OCI-LY3 (cell line): ENCODE data around the gene ACSL3.

Source experiments
- H2AFZ ChIP-seq: fragments of 200-600, 300-600 bp; shearing (Covaris generic); 2 replicates; pipeline ENCODE4 v1.6.0; 2014; ENCODE audit warnings: antibody characterized with exemption, low read depth, low read length
- H3K27ac ChIP-seq: fragments of 200-600, 300-600 bp; sonication (generic); 2 replicates; pipeline ENCODE4 v1.5.1; 2014; ENCODE audit warnings: mild to moderate bottlenecking, low read length, moderate library complexity, mixed read lengths
- H3K27me3 ChIP-seq: fragments of 200-600, 300-600 bp; sonication (generic); 2 replicates; pipeline ENCODE4 v1.6.1; 2014; ENCODE audit warnings: low read depth, low read length, mixed read lengths
- H3K36me3 ChIP-seq: fragments of 200-600, 300-600 bp; sonication (generic); replicated peaks from 2 replicates; pipeline ENCODE3; 2014; ENCODE audit warnings: low read depth, low read length, mixed read lengths
- H3K4me1 ChIP-seq: fragments of 300-600, 200-600 bp; sonication (generic); 2 replicates; pipeline ENCODE4 v1.6.1; 2014; ENCODE audit warnings: low read length, mixed read lengths
- H3K4me2 ChIP-seq: fragments of 200-600, 300-600 bp; sonication (generic); 2 replicates; pipeline ENCODE4 v1.6.1; 2014; ENCODE audit warnings: low read length, mixed read lengths
- H3K4me3 ChIP-seq: fragments of 300-600, 200-600 bp; sonication (generic); 2 replicates; pipeline ENCODE4 v1.5.1; 2014; ENCODE audit warnings: antibody characterized with exemption, mild to moderate bottlenecking, low read length, moderate library complexity
- H3K79me2 ChIP-seq: fragments of 300-600, 200-600 bp; shearing (Covaris generic); 2 replicates; pipeline ENCODE4 v1.6.1; 2014; ENCODE audit warnings: mild to moderate bottlenecking, low read length, mixed read lengths
- H3K9ac ChIP-seq: fragments of 300-600, 200-600 bp; shearing (Covaris generic); 2 replicates; pipeline ENCODE4 v1.6.0; 2014; ENCODE audit warnings: mild to moderate bottlenecking, low read length, moderate library complexity
- H3K9me3 ChIP-seq: fragments of 200-600, 300-600 bp; shearing (Covaris generic); 2 replicates; pipeline ENCODE4 v1.6.1; 2014; ENCODE audit warnings: low read length, mixed read lengths; ENCODE audit not compliant: insufficient read depth
- H4K20me1 ChIP-seq: fragments of 200-600, 300-600 bp; sonication (generic); 2 replicates; pipeline ENCODE4 v1.6.1; 2016; ENCODE audit warnings: low read length, mixed read lengths; ENCODE audit not compliant: insufficient read depth
- EZH2phosphoT487 ChIP-seq: fragments of 200-600 bp; shearing (Covaris generic); IDR thresholded peaks from 2 replicates; pipeline ENCODE4 v1.6.1; 2018; ENCODE audit warnings: antibody characterized with exemption, mixed run types, low read depth
- TF ChIP-seq, protein P1 (sequence below): fragments of 200-600, 300-600 bp; sonication (generic); IDR thresholded peaks from 2 replicates; pipeline ENCODE4 v1.5.1; 2014; ENCODE audit warnings: antibody characterized with exemption, low read length, low read depth

ACSL3 gene

DNA sequence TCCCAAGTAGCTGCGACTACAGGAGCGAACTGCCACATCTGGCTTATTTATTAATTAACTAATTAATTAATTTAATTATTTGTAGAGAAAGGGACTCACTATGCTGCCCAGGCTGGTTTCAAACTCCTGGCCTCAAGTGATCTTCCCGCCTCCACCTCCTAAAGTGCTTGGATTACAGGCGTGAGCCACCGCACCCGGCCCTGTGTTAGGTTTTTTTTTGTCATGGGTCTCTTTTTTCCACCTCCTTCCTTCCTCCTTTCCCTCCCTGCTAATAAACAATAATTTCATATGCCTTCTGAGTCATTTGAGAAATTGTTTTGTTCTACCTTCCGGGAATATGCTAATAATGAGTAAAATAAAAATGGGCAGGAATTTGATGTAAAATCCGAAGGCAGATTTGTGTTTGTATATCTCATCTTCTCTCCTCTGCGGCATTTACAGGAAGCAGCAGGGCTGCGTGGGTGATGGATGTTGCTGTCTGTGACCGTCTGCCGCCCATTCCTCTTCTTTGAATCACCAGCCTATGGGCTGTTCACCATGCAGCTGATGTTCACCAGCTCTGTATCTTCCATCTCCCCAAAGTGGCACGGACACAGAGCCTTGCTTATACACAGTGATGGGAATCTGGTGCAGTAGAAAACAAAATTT, 89.9 kb downstream of the ACSL3 start:
- Histone ChIP-seq H3K27ac (no peak overlapping the region), H3K27me3 (no peaks in the 10 kb centered on the region), H3K4me2 (no peak overlapping the region)

DNA sequence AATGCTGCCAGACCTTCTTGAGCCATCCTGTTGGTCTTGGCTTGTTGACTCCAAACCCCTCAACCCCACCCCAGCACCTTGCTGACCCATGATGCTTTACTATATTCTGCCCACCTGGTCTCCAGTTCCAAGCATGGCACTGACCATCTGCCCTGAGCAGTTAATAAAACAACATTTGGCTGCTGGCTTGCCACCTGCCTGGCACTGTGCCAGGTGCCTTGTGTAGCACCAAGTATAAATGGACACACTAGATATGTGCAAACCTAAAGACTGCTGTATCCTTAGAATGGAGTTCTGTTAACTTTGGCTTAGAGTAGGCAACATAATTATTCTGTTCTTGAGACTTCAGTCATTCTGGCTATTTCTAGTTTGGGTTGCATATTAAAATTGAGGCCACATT, 91.4 kb downstream of the ACSL3 start:
- no peak overlapping the region for H2AFZ ChIP-seq
- H3K36me3 ChIP-seq, result no peaks in the 10 kb centered on the region
- no peak overlapping the region for H3K9ac ChIP-seq
- H3K4me1 ChIP-seq, result peaks cover 14% of the 10 kb centered on the region
- H3K27me3 ChIP-seq, result no peaks in the 10 kb centered on the region
- H3K4me3 ChIP-seq, result no peak overlapping the region
- TF ChIP-seq, protein P1, sequence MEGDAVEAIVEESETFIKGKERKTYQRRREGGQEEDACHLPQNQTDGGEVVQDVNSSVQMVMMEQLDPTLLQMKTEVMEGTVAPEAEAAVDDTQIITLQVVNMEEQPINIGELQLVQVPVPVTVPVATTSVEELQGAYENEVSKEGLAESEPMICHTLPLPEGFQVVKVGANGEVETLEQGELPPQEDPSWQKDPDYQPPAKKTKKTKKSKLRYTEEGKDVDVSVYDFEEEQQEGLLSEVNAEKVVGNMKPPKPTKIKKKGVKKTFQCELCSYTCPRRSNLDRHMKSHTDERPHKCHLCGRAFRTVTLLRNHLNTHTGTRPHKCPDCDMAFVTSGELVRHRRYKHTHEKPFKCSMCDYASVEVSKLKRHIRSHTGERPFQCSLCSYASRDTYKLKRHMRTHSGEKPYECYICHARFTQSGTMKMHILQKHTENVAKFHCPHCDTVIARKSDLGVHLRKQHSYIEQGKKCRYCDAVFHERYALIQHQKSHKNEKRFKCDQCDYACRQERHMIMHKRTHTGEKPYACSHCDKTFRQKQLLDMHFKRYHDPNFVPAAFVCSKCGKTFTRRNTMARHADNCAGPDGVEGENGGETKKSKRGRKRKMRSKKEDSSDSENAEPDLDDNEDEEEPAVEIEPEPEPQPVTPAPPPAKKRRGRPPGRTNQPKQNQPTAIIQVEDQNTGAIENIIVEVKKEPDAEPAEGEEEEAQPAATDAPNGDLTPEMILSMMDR, result no peak
- TF ChIP-seq EZH2phosphoT487, result no peak
- H4K20me1 ChIP-seq, result no peaks in the 10 kb centered on the region
- H3K79me2 ChIP-seq, result no peaks in the 10 kb centered on the region
- H3K9me3 ChIP-seq, result no peaks in the 10 kb centered on the region
- H3K4me2 ChIP-seq, result no peak overlapping the region
- no peak overlapping the region for H3K27ac ChIP-seq

More for the DNA sequence above, 89.9 kb downstream of the ACSL3 start:
- H3K79me2 ChIP-seq, result no peaks in the 10 kb centered on the region
- no peak overlapping the region for H2AFZ ChIP-seq
- no peaks in the 10 kb centered on the region for H3K36me3 ChIP-seq
- TF ChIP-seq EZH2phosphoT487, result no peak
- TF ChIP-seq, protein P1, result no peak
- no peaks in the 10 kb centered on the region for H4K20me1 ChIP-seq
- H3K9me3 ChIP-seq, result no peaks in the 10 kb centered on the region
- H3K9ac ChIP-seq, result no peak overlapping the region
- no peak overlapping the region for H3K4me3 ChIP-seq
- peaks cover 19% of the 10 kb centered on the region for H3K4me1 ChIP-seq

DNA sequence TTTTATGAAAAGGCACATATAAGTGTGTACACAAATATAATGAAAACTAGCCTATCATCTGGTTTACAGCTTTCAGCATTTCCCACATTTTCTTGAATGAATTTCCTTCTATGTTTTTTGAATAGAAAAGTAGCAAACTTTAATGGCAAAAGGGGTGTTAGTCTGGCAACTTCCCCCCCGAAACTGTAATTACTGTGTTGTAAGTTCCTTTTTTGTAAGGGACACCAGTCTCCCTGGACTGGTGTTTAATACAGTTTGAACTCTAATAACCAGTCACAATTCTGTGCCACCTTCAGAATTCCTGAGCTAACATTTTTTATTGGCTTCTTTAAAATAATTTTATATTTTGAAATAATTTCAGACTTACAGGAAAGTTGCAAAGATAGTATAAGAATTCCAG, 94.2 kb downstream of the ACSL3 start:
- H2AFZ ChIP-seq, result 0 out of 2 replicates have a peak overlapping the region, but pooled peaks have one; percentile 0
- H3K79me2 ChIP-seq, result no peaks in the 10 kb centered on the region
- peaks cover 32% of the 10 kb centered on the region for H3K4me1 ChIP-seq
- no peaks in the 10 kb centered on the region for H3K27me3 ChIP-seq
- no peak overlapping the region for H3K9ac ChIP-seq
- H3K4me3 ChIP-seq, result no peak overlapping the region
- H3K36me3 ChIP-seq, result no peaks in the 10 kb centered on the region
- no peaks in the 10 kb centered on the region for H4K20me1 ChIP-seq
- H3K4me2 ChIP-seq, result peak overlapping the region; percentile 45
- no peak overlapping the region for H3K27ac ChIP-seq
- TF ChIP-seq, protein P1, result no peak
- no peak for TF ChIP-seq EZH2phosphoT487
- H3K9me3 ChIP-seq, result no peaks in the 10 kb centered on the region

GRCh38 chr2:222959358-222959757, 98.5 kb downstream of the ACSL3 start:
- H3K36me3 ChIP-seq, result peaks cover 2% of the 10 kb centered on the region
- no peaks in the 10 kb centered on the region for H3K9me3 ChIP-seq
- 0 out of 2 replicates have a peak overlapping the region, but pooled peaks have one; percentile 44 for H3K4me2 ChIP-seq
- no peak overlapping the region for H3K4me3 ChIP-seq
- H3K27ac ChIP-seq, result peak overlapping the region; percentile 57
- no peak overlapping the region for H3K9ac ChIP-seq
- H4K20me1 ChIP-seq, result no peaks in the 10 kb centered on the region
- H3K4me1 ChIP-seq, result peaks cover 40% of the 10 kb centered on the region
- TF ChIP-seq, protein P1, result no peak
- TF ChIP-seq EZH2phosphoT487, result no peak
- H3K27me3 ChIP-seq, result no peaks in the 10 kb centered on the region
- no peaks in the 10 kb centered on the region for H3K79me2 ChIP-seq
- H2AFZ ChIP-seq, result no peak overlapping the region
